Measurements from ENCODE around the gene IFT172.

The IFT172 gene

DNA sequence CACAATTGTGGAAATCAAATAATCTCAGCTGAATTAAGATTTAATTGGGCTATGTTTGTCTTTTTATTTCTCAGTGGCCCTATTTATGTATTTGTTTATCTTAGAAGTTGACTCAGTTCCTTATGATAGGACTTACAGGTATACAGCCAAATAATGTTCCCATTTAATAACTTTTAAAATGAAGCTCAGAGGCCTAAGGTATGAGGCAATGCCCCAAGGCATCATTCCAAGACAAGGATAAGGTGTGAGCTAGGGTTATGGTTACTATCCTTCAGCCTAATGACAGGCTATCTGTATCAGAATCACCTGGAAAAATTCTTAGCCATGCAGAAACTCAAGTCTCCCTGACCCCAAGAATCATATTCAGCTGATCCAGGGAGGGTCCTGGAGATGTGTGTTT lies 68.5 kb downstream of the IFT172 start:
- H3K4me3 ChIP-seq (ENCODE audit: low read depth in 1 of 2, low read length in 2 of 2) = no peak overlapping the region
- H3K4me1 ChIP-seq (ENCODE audit: insufficient read depth, low read length) = no peaks in the 10 kb centered on the region
- H3K27ac ChIP-seq (ENCODE audit: low read depth, low read length) = no peak overlapping the region
- no peaks in the 10 kb centered on the region for H3K9me3 ChIP-seq (ENCODE audit: low read length)
- H3K27me3 ChIP-seq (ENCODE audit: control insufficient read depth in 1 of 2, insufficient read depth in 2 of 2, low read length in 2 of 2) = no peaks in the 10 kb centered on the region
- H3K36me3 ChIP-seq (ENCODE audit: insufficient read depth, low read length) = no peaks in the 10 kb centered on the region
- H3K9ac ChIP-seq (ENCODE audit: low read length) = no peak overlapping the region

DNA sequence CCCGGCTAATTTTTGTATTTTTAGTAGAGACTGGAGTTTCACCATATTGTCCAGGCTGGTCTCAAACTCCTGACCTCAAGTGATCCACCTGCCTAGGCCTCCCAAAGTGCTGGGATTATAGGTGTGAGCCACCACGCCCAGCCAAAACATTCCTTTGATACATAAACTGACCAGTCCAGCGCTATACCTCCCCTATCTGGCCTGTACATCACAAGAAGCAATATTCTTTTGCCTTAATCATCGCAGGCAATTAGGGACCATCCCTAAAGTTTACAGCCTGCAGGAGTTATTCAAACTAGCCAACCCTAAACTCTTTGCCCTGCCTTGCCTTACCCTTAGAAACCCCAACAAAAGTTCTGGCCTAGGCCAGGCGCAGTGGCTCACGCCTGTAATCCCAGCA lies 73.4 kb downstream of the IFT172 start:
- H3K4me1 ChIP-seq (ENCODE audit: insufficient read depth, low read length) = no peaks in the 10 kb centered on the region
- H3K36me3 ChIP-seq (ENCODE audit: insufficient read depth, low read length) = no peaks in the 10 kb centered on the region
- H3K9me3 ChIP-seq (ENCODE audit: low read length) = no peaks in the 10 kb centered on the region

DNA sequence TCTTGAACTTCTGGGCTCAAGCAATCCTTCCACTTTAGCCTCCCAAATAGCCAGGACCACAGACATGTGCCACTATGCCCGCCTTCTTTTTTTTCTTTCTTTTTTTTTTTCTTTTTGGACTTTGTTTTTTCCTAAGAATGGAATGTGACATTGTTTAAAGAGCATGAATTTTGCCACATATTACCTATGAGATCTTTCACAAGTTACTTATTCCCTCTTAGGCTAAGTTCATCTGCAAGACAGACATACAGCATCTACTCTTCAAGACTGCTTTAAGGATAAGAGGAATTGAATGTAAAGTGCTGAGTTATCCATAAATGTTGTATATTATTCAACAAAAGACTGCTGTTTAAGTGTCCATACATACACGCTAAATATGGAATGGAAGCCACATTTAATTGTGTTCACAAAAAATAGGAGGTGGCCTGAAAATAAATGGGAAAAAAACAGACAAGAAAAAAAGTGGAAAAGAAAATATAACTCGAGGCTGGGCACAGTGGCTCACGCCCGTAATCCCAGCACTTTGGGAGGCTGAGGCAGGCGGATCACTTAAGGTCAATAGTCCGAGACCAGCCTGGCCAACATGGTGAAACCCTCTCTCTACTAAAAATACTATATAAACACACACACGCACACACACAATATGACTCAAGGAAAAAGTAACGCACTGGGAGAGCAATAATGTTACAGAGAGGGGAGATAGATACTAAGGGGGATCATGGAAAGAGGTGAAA lies 77.0 kb downstream of the IFT172 start:
- Histone ChIP-seq H3K4me3 (ENCODE audit: low read depth in 1 of 2, low read length in 2 of 2) (no peak overlapping the region), H3K9me3 (ENCODE audit: low read length) (no peaks in the 10 kb centered on the region), H3K9ac (ENCODE audit: low read length) (no peak overlapping the region), H3K36me3 (ENCODE audit: insufficient read depth, low read length) (no peaks in the 10 kb centered on the region), H3K27ac (ENCODE audit: low read depth, low read length) (no peak overlapping the region), H3K4me1 (ENCODE audit: insufficient read depth, low read length) (peaks cover 16% of the 10 kb centered on the region), H3K27me3 (ENCODE audit: control insufficient read depth in 1 of 2, insufficient read depth in 2 of 2, low read length in 2 of 2) (no peaks in the 10 kb centered on the region)

More for the DNA sequence above, 73.4 kb downstream of the IFT172 start:
- no peaks in the 10 kb centered on the region for H3K27me3 ChIP-seq (ENCODE audit: control insufficient read depth in 1 of 2, insufficient read depth in 2 of 2, low read length in 2 of 2)
- H3K9ac ChIP-seq (ENCODE audit: low read length) = no peak overlapping the region
- no peak overlapping the region for H3K27ac ChIP-seq (ENCODE audit: low read depth, low read length)
- H3K4me3 ChIP-seq (ENCODE audit: low read depth in 1 of 2, low read length in 2 of 2) = no peak overlapping the region

DNA sequence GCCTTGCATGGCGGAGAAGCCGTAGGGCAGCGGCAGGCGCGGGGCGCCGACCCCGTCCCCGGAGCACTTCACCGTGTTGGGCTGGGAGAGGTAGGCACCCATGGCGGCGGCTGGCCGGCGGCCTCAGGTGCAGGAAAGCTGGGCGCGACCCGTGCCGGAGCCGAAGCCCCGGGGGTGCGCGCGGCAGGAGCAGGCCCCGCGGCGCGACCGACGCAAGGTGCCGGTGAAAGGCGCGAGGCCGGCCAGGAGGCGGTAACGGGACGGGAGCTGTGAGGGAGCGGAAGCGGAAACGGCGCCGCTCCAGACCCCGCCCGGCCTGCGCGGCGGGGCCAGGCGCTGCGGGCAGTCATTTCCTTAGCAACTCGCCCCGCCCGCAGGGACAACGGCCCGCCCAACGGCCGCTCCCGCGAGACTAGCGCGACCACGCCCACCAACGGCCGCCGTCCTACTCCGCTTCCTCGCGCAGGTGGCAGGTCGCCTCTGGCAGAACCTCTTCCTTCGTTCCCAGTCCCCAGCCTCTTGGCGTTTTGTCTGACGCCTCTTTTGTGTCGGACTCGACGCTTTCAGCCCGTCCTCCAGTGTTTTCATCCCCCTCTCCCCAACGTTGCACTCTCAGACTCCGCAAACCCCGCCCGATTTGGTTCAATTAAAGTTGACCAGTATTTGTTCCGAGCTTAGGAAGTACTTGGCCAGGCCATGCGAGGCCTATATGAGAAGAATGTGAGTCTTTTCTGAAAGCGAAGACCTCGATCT lies 80.0 kb downstream of the IFT172 start, which contains the start of gene PPM1G:
TSS of gene PPM1G (minus strand) at position 271 of the 753 bp plus-strand sequence. CDS start at position 102, 169 bp downstream.
- Histone ChIP-seq H3K27me3 (ENCODE audit: control insufficient read depth in 1 of 2, insufficient read depth in 2 of 2, low read length in 2 of 2) (no peaks in the 10 kb centered on the region), H3K36me3 (ENCODE audit: insufficient read depth, low read length) (no peaks in the 10 kb centered on the region), H3K4me3 (ENCODE audit: low read depth in 1 of 2, low read length in 2 of 2) (peak within 1 kb of the TSS; percentile 47 to 72), H3K9me3 (ENCODE audit: low read length) (no peaks in the 10 kb centered on the region), H3K9ac (ENCODE audit: low read length) (peak within 1 kb of the TSS; percentile 86), H3K4me1 (ENCODE audit: insufficient read depth, low read length) (peaks cover 18% of the 10 kb centered on the region), H3K27ac (ENCODE audit: low read depth, low read length) (peak within 1 kb of the TSS; percentile 72)

DNA sequence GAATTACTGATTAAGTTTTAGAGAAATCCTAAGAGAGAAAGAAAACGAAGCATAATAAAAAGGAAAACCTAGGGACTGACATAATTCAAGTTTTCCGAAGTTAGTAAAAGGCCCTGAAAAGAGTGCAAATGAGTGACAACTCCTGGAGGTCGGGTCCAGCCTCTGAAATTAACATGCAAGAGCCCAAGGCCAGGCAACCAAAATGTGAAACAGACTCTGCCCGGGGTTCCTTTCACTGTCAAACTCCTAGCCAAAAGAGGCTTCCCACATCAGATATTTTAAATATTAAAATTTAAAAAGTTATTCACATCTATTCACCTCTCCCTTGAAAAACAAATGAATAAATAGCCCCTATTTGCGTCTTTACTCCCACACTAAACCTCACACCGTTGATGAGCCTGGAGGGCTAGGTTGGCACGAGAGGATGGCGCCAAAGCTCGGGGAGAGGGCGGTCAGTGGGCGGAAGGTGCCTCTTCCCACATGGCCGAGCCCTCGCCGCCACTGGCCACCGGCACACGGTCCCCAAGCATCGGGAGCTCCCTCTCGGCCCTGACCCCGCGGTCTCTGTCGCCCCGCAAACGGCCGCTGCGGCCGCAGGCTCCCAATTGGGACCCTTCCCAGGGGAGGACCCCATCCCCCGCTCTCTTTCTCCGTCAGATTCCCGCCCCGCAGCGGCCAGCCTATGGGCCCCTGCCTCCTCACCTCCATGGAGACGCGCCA lies 80.8 kb downstream of the IFT172 start:
- Histone ChIP-seq H3K9ac (ENCODE audit: low read length) (peak overlapping the region; percentile 71), H3K36me3 (ENCODE audit: insufficient read depth, low read length) (no peaks in the 10 kb centered on the region), H3K27me3 (ENCODE audit: control insufficient read depth in 1 of 2, insufficient read depth in 2 of 2, low read length in 2 of 2) (no peaks in the 10 kb centered on the region), H3K4me1 (ENCODE audit: insufficient read depth, low read length) (peaks cover 18% of the 10 kb centered on the region), H3K9me3 (ENCODE audit: low read length) (no peaks in the 10 kb centered on the region), H3K4me3 (ENCODE audit: low read depth in 1 of 2, low read length in 2 of 2) (peak overlapping the region; percentile 47 to 72), H3K27ac (ENCODE audit: low read depth, low read length) (peak overlapping the region; percentile 46)

DNA sequence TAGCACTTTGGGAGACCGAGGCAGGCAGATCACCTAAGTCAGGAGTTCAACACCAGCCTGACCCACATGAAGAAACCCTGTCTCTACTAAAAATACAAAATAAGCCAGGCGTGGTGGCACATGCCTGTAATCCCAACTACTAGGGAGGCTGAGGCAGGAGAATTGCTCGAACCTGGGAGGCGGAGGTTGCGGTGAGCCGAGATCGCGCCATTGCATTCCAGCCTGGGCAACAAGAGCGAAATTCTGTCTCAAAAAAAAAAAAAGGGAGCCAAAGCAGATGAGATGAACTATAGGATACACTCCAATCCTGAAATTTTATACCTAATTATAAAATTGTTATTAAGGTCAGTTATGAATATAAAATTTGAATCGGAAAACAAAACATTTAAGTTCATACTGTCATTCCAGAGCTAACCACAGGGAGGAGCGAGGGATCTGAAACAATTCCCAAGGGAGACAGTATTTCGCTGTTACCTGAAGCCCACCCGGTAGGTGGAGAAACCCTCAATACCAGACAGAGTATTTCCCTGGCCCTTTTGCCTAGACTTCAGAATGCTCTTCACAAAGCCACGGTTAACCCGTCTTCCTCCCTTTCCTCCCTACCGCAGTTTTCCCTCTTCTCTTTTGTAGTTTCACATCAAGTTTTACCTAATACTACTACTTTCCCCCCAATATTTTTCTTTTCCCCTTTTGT lies 81.6 kb downstream of the IFT172 start:
- no peaks in the 10 kb centered on the region for H3K36me3 ChIP-seq (ENCODE audit: insufficient read depth, low read length)
- peak overlapping the region in 1 of 2 donors; percentile 72 for H3K4me3 ChIP-seq (ENCODE audit: low read depth in 1 of 2, low read length in 2 of 2)
- H3K9me3 ChIP-seq (ENCODE audit: low read length) = no peaks in the 10 kb centered on the region
- H3K27ac ChIP-seq (ENCODE audit: low read depth, low read length) = no peak overlapping the region
- peak overlapping the region; percentile 66 for H3K9ac ChIP-seq (ENCODE audit: low read length)
- H3K4me1 ChIP-seq (ENCODE audit: insufficient read depth, low read length) = peaks cover 18% of the 10 kb centered on the region
- H3K27me3 ChIP-seq (ENCODE audit: control insufficient read depth in 1 of 2, insufficient read depth in 2 of 2, low read length in 2 of 2) = no peaks in the 10 kb centered on the region

DNA sequence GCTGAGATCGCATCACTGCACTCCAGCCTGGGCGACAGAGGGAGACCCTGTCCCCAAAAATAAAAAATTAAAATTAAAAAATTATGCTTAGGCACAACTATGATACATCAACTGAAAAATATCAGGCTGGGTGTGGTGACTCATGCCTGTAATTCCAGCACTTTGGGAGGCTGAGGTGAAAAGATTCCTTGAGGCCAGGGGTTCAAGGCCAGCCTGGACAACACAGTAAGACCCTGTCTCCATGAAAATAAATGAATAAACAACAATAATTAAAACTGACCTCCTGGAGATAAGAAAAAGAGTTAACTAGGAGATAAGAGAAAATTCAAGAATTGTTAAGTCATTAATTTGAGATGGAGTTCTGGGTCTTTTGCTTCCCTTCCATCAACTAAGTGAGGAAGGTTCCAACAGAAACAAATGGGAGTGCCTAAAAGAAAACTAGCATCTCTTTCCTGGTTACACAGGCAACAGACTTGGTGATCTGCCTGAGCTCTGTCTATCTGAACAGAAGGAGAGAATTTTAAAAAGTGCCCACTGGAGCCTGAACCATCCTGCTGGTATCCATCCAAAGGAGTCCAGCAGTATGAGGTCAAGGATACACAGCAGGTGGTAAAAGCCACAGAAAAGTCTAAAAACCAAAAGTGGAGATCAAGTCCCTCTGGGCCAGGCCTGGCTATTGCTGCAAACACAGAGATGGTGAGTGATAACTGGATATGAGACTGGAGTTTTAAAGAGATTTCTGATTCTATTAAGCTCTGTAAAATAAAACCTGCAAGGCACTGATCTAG lies 89.0 kb downstream of the IFT172 start:
- no peak overlapping the region for H3K9ac ChIP-seq (ENCODE audit: low read length)
- H3K4me3 ChIP-seq (ENCODE audit: low read depth in 1 of 2, low read length in 2 of 2) = no peak overlapping the region
- no peaks in the 10 kb centered on the region for H3K9me3 ChIP-seq (ENCODE audit: low read length)
- no peaks in the 10 kb centered on the region for H3K4me1 ChIP-seq (ENCODE audit: insufficient read depth, low read length)
- no peaks in the 10 kb centered on the region for H3K27me3 ChIP-seq (ENCODE audit: control insufficient read depth in 1 of 2, insufficient read depth in 2 of 2, low read length in 2 of 2)
- no peak overlapping the region for H3K27ac ChIP-seq (ENCODE audit: low read depth, low read length)
- H3K36me3 ChIP-seq (ENCODE audit: insufficient read depth, low read length) = no peaks in the 10 kb centered on the region

DNA sequence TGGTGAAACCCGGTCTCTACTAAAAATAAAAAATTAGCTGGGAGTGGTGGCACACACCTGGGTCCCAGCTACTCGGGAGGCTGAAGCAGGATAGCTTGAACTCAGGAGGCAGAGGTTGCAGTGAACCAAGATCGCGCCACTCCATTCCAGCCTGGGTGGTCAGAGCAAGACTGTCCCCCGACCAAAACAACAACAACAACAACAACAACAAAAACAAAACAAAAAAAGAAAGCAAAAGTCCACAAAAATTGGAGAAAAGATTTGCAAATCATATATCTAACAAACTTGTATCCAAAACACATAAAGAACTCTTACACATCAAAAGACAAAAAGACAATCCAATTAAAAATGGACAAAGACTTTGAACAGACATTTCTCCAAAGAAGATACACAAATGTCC lies 90.6 kb downstream of the IFT172 start:
- no peaks in the 10 kb centered on the region for H3K9me3 ChIP-seq (ENCODE audit: low read length)
- no peaks in the 10 kb centered on the region for H3K27me3 ChIP-seq (ENCODE audit: control insufficient read depth in 1 of 2, insufficient read depth in 2 of 2, low read length in 2 of 2)
- H3K36me3 ChIP-seq (ENCODE audit: insufficient read depth, low read length) = no peaks in the 10 kb centered on the region
- H3K9ac ChIP-seq (ENCODE audit: low read length) = no peak overlapping the region
- H3K4me1 ChIP-seq (ENCODE audit: insufficient read depth, low read length) = no peaks in the 10 kb centered on the region
- H3K27ac ChIP-seq (ENCODE audit: low read depth, low read length) = no peak overlapping the region
- no peak overlapping the region for H3K4me3 ChIP-seq (ENCODE audit: low read depth in 1 of 2, low read length in 2 of 2)
